ENCODE results near the gene RAVER2.
"Not testable (repeated sequence)": the region's sequence is repeated elsewhere in the genome, so short reads cannot be mapped to it uniquely, and the experiment has no call there.

Gene RAVER2

DNA sequence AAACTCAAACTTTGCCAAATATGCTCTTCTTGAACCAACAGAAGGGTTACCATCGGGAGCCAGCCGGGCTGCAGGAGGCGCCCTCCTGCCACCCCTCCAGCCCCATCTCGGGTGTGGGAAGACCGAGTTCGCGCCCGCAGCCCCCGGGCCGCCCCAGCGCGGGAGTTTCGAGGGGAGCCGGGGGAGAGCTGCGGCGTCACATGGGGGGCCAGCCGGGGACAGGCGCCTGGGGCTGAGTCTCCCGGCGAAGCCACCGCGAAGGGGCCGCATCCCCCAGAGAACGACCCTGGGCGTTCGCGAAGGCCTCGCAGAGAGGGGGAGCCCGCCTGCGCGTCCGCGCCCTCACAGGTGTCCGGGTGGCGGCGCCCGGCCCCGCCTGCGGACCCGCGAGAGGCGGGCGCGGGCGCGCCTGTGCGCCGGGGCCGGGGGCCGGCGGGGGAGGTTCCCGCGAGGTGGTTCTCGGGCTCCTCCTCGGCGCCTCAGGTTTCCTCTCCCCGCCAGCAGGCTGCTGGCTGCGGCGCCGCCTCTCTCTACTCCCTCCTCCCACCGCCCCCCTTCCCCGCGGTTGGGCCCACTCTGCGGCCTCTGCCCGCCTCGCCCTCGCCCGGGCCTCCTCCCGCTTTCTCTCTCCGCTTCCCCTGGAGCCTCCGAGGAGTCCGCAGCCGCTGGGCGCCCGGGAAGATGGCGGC is at the start of gene RAVER2:
RAVER2 (plus strand) TSS at position 584 of the 689 bp plus-strand sequence; CDS start at position 682, 98 bp downstream.
- DNase-seq = peak; percentile 49

GRCh38 chr1:64696879-64697278 is 48.0 kb upstream of the RAVER2 start:
- no peak for DNase-seq

- no peak for DNase-seq
Measured at GRCh38 chr1:64699327-64699726, 45.5 kb upstream of the RAVER2 start.

DNA sequence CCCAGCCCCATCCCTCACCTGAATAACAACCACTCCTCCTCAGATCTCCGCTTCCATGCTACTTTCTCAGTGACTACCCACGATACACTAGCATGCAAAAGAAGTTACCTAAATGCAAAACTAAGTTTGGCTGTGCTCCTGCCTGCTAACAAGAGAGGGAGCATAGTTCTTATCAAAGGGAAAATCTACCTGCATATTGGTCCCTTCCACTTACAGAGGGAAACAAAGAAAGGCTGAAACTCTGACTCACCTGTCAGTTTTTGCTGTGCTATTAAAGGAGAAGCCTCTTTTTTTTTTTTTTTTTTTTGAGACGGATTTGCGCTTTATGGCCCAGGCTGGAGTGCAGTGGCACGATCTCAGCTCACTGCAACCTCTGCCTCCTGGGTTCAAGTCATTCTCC is 43.8 kb upstream of the RAVER2 start:
- no peak for DNase-seq

- DNase-seq = no peak
Measured at GRCh38 chr1:64701886-64702285, 43.0 kb upstream of the RAVER2 start.

- not testable (repeated sequence) for DNase-seq
Measured at GRCh38 chr1:64702670-64703069, 42.2 kb upstream of the RAVER2 start.

DNA sequence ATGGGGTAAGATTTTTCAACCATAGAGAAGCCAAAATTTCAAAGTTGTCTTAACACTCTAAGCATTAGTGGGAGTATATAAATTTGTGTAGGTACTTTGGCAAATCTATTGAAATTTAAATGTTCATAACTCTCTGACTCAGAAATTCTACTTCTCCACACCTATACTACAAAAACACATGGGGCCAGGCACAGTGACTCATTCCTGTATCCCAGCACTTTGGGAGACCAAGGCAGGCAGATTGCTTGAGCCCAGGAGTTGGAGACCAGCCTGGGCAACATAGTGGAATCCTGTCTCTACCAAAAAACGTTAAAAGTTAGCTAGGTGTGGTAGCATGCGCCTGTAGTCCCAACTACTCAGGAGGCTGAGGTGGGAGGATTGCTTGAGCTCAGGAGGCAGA is 41.3 kb upstream of the RAVER2 start:
- no peak for DNase-seq

- DNase-seq = no peak
Measured at GRCh38 chr1:64705591-64705990, 39.3 kb upstream of the RAVER2 start.

DNA sequence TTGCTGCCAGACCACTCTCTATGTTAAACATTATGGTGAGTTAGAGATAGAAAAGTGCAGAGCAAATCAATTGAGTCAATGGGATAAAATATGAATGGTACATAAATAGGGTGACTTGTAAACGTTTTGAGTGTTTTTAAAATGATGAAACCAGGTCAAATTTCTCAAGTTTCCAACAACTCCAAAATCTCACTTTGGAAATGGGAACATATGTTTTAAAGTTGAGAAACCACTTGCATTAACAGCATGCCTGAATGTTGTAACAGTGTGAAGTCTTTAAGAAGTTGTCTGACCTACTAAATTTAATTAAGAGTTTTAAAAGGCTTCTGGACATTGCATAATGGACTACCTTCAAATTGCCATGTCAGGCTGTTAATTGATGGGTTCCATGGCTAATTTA is 33.6 kb upstream of the RAVER2 start:
- no peak for DNase-seq

DNA sequence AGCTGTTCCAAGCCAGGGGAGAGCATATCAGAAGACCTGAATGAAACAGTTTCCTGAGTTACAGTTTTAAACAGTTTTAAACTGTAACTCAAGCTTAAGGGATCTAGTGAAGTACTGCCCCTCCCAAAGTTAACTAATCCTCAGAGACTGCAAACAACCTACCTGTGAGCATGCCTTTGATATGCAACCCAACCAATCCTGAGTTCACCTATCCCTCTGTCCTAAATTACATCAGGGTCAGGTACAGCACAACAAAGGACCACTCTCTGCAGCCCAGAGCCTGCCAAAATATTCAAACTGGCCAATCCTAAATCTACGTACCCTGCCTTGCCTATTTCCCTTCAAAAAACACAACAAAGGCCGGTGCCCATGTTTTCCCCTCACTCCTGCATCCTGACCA is 32.8 kb upstream of the RAVER2 start:
- DNase-seq = no peak

- DNase-seq = no peak
Measured at GRCh38 chr1:64715186-64715585, 29.7 kb upstream of the RAVER2 start.

- DNase-seq = no peak
Measured at GRCh38 chr1:64721135-64721534, 23.7 kb upstream of the RAVER2 start.

GRCh38 chr1:64721576-64722145 is 23.2 kb upstream of the RAVER2 start:
- no peak for DNase-seq

GRCh38 chr1:64727861-64728260 is 17.0 kb upstream of the RAVER2 start:
- no peak for DNase-seq

- no peak for DNase-seq
Measured at GRCh38 chr1:64733581-64734286, 11.1 kb upstream of the RAVER2 start.

- DNase-seq = no peak
Measured at GRCh38 chr1:64734287-64734652, 10.6 kb upstream of the RAVER2 start.

GRCh38 chr1:64740687-64741086 is 4.2 kb upstream of the RAVER2 start:
- not testable (repeated sequence) for DNase-seq

GRCh38 chr1:64743954-64744491 is 852 bp upstream of the RAVER2 start:
- DNase-seq = no peak

- peak; percentile 3 for DNase-seq
Measured at GRCh38 chr1:64745181-64745985, 508 bp downstream of the RAVER2 start.

- no peak for DNase-seq
Measured at GRCh38 chr1:64745986-64746940, 1.4 kb downstream of the RAVER2 start.

DNA sequence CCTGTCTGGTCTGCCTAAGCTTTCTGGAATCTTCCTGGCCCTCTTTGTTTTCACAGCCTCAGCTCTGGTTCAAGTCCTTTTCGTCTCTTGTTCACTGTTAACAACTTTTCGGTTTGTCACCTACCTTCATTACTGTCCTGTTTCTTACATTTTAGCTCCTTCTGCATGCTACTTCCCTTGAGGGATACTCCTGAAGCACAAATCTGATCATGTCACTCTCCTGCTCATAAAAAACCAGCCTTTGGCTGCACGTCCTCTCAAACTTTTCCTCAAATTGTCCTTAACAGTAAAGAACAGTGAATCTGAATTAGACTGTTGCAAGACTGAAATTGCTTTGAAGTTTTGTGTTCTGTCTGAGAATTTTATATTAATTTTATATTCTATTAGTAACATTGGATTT is 3.3 kb downstream of the RAVER2 start:
- no peak for DNase-seq

- no peak for DNase-seq
Measured at GRCh38 chr1:64748706-64749105, 3.8 kb downstream of the RAVER2 start.

Measured in stimulated activated CD4-positive, alpha-beta T cell treated with anti-CD3 and anti-CD28 coated beads, Interleukin-12 subunit alpha, Interleukin-12 subunit beta, amount 100 ng/mL, for 4 hours (primary cell).